ENCODE measurements around the gene CCL13. TPM values are rescaled to one million over a fixed set of nuclear protein-coding genes. Genes with fewer than 3 reads are reported as not detected.

CCL13 gene
- polyA plus RNA-seq, 1 experiment: 0.16 TPM

DNA sequence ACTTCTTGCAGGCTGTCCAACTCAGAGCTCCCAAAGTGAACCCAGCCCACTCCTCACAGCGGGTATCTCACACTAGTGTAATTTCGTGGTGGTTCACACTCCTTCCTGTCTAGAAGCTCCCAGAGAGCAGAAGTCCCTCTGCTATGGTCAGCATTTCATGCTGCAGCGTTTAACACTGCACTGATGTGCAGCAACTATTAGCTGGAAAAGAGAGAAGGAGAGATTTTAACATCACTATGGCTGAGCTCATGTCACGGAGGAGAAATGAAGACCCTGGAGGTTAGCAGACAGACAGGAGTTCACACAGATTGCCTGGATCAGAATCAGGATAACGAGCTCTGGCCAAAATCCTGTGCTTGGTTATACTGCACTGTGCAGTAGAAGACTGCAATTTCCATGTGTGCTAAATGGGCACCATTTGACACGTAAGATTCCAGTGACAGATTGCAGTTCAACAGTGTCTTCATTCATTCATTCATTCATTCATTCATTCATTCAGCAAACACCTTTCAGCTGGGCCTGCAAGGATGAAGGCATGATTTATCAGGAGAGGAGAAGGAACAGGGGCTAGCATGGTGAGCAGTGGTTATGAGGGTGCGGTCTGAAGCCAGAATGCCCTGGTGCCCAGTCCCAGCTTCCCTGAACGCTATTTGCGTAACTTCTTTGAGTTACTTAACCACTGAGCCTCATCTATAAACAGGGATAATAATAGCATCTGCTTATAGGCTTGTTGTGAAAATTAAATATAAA is 12.1 kb downstream of the CCL13 start:
- ChIA-PET CTCF (interaction anchor here (0.9 to 5.8 kb wide), 3 partner anchors 10 to 752 kb away, joined by 3 to 31 read pairs (median 3); no protein-coding TSS in a partner anchor), POLR2A (no interaction called here)
- TF ChIP-seq, protein P1, sequence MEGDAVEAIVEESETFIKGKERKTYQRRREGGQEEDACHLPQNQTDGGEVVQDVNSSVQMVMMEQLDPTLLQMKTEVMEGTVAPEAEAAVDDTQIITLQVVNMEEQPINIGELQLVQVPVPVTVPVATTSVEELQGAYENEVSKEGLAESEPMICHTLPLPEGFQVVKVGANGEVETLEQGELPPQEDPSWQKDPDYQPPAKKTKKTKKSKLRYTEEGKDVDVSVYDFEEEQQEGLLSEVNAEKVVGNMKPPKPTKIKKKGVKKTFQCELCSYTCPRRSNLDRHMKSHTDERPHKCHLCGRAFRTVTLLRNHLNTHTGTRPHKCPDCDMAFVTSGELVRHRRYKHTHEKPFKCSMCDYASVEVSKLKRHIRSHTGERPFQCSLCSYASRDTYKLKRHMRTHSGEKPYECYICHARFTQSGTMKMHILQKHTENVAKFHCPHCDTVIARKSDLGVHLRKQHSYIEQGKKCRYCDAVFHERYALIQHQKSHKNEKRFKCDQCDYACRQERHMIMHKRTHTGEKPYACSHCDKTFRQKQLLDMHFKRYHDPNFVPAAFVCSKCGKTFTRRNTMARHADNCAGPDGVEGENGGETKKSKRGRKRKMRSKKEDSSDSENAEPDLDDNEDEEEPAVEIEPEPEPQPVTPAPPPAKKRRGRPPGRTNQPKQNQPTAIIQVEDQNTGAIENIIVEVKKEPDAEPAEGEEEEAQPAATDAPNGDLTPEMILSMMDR (IDR thresholded peaks at IDR 0.05; ENCODE audit: low read depth, low read length): no peak
- Histone ChIP-seq H3K27ac (ENCODE audit: low read depth, low read length) (no peak overlapping the region), H3K9me3 (ENCODE audit: control insufficient read depth, insufficient read depth, low read length) (no peaks in the 10 kb centered on the region), H3K4me3 (ENCODE audit: low read depth, low read length) (no peak overlapping the region), H3K27me3 (ENCODE audit: control insufficient read depth, insufficient read depth, low read length) (peaks cover 6% of the 10 kb centered on the region)
- no peak for DNase-seq (ENCODE audit: low read depth, low spot score)

DNA sequence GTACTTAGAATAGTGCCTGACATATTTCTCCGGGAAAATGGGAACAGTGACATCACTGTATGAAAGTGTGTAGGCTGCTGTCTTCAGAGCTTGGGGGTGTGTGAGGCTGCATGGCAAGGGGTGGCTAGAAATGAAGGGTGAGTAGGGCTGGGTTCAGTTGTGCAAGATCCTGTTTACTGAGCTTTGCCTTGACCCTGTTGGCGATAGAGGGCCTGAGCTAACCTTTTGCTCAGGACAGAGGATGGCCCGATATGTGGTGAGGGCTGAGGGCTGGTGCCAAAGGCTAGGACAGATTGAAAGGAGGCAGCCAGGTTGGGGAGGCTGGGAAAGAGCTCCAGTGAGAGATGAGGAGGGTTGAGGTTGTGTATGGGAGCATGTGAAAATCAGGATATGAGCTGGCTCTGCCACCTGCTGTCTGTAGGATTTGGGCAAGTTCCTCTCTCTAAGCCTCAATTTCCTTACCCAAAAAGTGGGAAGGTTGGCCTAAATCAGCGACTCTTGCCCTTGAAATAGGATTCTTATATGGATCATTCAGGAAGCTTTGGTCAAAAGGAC is 12.7 kb downstream of the CCL13 start:
- no peaks in the 10 kb centered on the region for H3K9me3 ChIP-seq (ENCODE audit: control insufficient read depth, insufficient read depth, low read length)
- no peak for DNase-seq (ENCODE audit: low read depth, low spot score)
- H3K4me3 ChIP-seq (ENCODE audit: low read depth, low read length): no peak overlapping the region
- CTCF ChIA-PET: interaction anchor here (0.9 to 5.8 kb wide), 4 partner anchors 8 to 751 kb away, joined by 3 to 34 read pairs (median 17); no protein-coding TSS in a partner anchor
- H3K27me3 ChIP-seq (ENCODE audit: control insufficient read depth, insufficient read depth, low read length): peaks cover 6% of the 10 kb centered on the region
- TF ChIP-seq, protein P1 (IDR thresholded peaks at IDR 0.05; ENCODE audit: low read depth, low read length): no peak
- POLR2A ChIA-PET: no interaction called here
- H3K27ac ChIP-seq (ENCODE audit: low read depth, low read length): no peak overlapping the region

DNA sequence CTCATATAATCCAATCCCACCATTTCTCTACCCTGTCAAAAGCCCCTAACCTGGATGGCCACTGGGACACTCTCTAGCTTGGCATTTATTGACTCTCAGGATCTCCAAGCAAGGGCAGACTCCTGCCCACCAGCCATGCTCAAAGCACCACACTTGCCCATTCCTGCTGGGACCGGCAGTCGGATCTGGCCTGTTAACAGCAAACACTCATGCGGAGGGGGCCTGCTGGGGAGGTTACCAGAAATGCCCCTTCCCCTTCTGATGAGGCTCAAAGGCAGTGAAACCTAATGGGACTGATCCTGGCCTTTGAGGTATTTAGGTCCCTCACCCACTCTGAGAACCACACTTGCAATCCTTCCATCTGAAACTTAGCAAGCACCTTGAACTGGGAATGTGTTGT is 13.3 kb downstream of the CCL13 start:
- DNase-seq (ENCODE audit: low read depth, low spot score): no peak
- Histone ChIP-seq H3K27me3 (ENCODE audit: control insufficient read depth, insufficient read depth, low read length) (peaks cover 6% of the 10 kb centered on the region), H3K27ac (ENCODE audit: low read depth, low read length) (no peak overlapping the region), H3K4me3 (ENCODE audit: low read depth, low read length) (no peak overlapping the region), H3K9me3 (ENCODE audit: control insufficient read depth, insufficient read depth, low read length) (no peaks in the 10 kb centered on the region)
- TF ChIP-seq, protein P1 (IDR thresholded peaks at IDR 0.05; ENCODE audit: low read depth, low read length): no peak
- CTCF ChIA-PET: interaction anchor here (1.0 to 5.8 kb wide), 3 partner anchors 8 to 169 kb away, joined by 3 to 34 read pairs (median 31); no protein-coding TSS in a partner anchor
- POLR2A ChIA-PET: no interaction called here

DNA sequence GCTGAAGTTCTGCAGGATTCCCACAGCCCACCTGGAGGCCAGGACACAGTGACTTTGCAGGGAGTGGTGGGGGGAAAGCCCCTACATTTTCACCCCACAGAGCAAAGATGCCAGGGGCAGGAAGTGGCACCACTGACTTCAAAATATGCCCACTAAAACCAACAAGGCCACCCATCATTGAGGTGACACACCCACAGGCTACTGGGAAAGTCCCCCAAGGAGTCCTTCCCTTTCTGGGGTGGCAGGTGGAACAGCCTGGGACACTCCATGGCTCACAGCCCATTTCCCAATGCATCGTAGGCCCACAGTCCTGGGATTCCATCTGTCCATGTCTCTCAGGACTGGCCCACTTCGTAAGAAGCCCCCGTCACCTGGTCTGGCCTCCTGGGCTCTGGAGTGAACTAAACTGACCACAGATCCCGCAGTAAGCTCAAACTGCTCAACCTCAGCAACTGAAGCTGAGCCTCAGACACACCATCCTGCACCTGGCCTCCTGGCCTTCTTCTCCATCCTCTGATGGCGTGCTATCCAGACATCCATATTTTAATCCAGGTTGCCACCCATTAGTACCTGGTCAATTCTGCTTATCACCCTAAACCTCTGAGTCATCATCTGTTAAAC is 14.2 kb downstream of the CCL13 start:
- CTCF ChIA-PET: interaction anchor here (4.7 to 5.8 kb wide), 2 partner anchors 9 to 170 kb away, joined by 31 to 34 read pairs; no protein-coding TSS in a partner anchor
- POLR2A ChIA-PET: no interaction called here

More for the DNA sequence above, 14.2 kb downstream of the CCL13 start:
- Histone ChIP-seq H3K27ac (ENCODE audit: low read depth, low read length) (no peak overlapping the region), H3K27me3 (ENCODE audit: control insufficient read depth, insufficient read depth, low read length) (peaks cover 8% of the 10 kb centered on the region), H3K9me3 (ENCODE audit: control insufficient read depth, insufficient read depth, low read length) (no peaks in the 10 kb centered on the region), H3K4me3 (ENCODE audit: low read depth, low read length) (no peak overlapping the region)
- no peak for DNase-seq (ENCODE audit: low read depth, low spot score)
- TF ChIP-seq, protein P1 (IDR thresholded peaks at IDR 0.05; ENCODE audit: low read depth, low read length): no peak
